GM21717 (cell line): ENCODE measurements around the gene EIPR1.
"Not testable (repeated sequence)": the region's sequence is repeated elsewhere in the genome, so short reads cannot be mapped to it uniquely, and the experiment has no call there.

Source experiments
- ATAC-seq: cut with Tn5 transposase; IDR thresholded peaks from one replicate; pipeline ENCODE4 v1.9.1; 2021; ENCODE audit warnings: mild to moderate bottlenecking, moderate library complexity; ENCODE audit not compliant: unreplicated experiment

EIPR1 gene

DNA sequence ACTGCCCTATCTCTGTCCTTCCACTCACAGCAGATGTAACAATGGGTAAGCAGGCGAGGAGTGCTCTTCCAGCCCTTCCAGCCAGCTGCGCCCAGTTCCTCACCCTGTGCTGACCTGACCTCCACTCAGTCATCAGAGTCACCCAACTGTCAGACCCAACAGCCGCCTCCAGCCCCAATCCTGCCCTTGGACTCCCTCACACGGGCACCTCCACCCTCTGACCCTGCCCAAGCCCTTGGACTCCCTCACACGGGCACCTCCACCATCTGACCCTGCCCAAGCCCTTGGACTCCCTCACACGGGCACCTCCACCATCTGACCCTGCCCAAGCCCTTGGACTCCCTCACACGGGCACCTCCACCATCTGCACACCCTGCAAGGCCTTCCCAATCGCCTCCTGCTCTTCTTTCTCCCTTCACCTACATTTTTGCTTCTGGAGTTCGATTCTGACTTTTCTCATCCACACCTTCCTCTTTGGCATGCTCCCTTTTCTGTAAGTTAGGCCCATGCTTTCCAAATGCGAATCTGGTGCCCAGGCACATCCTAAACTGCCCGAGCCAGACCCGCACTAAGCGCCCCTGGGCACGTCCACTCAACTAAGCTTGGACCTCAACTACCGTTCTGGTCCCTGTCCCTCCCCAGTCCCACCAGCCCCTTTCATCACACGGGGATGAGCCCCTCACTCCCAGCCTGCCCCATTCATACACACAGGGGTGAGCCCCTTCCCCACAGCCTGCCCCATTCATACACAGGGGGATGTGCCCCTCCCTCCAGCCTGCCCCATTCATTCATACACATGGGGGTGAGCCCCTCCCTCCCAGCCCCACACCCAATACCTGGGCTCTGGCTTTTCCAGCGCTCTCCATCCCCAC is 15.9 kb downstream of the EIPR1 start:
- no peak for ATAC-seq

DNA sequence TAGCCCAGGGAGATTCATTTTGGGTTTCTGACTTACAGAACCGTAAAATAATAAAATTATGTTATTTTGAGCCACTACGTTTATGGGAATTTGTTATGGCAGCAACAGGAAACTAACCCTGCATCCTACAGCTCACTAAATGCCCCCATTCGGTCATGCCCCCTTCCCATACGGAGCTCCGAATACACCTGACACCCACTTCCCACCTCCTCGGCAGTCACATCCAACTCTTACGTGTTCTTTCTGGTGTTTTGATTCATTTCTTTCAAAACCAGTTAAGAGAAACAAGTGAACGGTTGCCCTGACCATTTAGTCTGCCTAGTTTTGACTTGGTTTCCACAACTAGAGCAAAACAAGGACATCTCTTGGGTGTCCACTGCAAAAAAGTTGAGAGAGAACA is 19.7 kb downstream of the EIPR1 start:
- ATAC-seq: no peak

DNA sequence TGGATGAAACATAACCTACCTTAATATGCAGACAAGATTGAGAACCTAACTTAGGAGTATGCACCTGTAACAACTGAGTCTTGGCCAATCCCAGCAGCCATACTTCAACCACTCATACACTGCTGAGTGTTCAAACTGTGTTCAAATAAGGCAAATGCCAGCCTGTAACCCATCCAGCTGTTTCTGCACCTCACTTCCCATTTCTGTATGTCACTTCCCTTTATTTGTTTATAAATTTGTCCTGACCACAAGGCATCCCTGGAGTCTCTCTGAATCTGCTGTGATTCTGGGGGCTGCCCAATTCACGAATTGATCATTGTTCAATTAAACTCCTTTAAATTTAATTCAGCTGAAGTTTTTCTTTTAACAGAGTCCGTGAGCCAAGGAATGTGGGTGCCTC is 20.2 kb downstream of the EIPR1 start:
- not testable (repeated sequence) for ATAC-seq

DNA sequence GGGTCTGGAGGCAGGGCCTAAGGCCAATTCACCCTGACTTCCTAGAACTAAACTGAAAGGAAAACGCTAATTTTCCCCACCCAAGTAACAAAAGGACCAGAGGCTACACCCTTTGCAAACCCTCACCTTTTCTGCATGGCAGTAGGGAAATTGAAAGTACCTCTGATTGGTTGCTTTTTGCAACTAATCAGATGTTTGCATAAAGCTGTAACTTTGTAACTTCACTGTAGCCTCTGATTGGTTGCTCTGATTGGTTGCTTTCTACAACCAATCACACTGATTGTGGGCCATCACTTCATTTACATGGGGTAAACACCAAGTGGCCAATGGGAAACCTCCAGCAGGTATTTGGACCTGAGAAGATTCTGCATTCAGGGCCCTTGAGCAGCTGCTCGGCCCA is 20.8 kb downstream of the EIPR1 start:
- no peak for ATAC-seq

DNA sequence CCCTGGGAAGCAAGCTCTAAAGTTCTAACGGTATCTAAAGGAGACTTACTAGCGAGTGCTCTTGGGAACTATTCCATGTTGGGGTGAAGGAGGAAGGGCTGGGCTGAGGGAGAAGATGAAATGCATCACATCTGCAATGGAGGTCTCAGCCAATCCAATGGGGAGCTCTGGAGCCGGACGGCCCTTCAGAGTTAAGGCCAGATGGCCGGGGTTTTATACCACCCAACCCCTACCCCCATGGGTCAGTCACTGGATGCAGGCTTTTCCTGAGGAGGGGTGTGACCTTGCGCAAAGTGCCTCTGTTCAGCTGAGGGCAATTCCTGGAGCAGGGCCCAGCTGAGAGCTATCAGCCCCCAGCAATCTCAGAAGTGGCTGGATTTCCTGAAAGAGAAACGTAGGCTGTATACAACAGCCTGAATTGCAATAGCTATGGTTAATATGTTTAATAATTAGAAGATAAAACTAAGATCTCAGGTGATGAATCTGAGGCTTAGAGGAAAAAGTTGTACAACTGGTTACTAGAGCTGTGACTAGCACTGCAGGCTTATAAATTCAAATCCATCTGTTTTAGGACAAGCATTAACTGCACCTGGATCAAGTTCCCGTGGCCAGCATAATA is 21.6 kb downstream of the EIPR1 start:
- ATAC-seq: no peak

DNA sequence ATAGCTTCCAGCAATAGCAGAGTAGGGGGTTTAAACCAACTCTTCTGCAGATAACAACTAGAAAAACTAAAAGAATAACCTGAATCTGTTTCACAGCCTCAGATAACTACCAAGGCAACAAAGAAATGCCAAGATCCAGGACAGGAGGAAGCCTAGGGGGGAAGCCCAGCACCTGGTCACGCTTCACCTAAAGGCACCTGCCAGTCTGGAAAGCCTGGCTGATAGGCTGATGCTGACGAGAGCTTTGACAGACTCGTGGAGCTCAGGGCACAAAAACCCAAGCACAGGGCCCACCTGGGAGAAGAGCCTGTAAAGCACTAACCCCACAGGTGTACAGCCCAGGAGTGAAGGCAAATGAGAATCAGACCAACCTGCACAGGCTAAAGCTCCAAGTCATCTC is 22.6 kb downstream of the EIPR1 start:
- no peak for ATAC-seq

DNA sequence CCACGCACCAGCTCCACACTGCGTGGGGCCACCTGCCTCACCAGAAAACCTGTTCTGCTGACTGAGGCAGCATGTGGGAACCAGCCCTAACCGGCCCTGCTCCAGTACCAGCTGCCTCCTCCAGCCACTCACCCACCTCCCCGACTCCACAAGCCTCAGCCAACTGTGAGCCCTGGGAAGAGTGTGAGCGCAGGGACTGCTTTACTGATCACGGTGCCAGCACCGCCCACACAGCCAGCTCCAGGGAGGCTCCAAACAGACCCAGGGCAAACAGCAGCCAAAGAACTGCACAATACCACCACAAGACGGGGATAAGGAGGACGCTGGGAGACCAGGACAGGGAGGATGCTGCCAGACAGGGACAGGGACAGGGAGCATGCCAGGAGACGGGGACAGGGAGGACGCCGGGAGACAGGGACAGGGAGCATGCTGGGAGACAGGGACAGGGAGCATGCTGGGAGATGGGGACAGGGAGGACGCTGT is 28.4 kb downstream of the EIPR1 start:
- no peak for ATAC-seq

DNA sequence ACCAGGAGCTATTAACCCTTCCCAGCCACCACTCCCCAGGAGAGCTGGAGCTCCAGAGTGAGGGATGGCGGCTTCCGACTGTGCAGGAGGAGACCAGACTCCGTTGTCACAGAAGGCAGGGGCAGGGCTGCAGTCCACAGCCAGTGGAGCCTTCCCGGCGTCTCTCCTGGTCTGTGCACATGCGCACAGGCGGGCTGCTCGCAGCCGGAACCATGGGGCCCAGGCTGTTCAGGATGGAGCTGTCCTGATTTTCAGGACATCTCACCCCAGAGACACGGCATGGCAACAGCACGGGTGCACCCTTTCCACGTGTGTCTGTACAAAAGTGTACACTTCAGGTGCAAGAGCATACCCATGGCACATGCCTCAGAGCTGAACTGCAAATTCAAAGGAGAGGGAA is 28.9 kb downstream of the EIPR1 start:
- ATAC-seq: no peak

DNA sequence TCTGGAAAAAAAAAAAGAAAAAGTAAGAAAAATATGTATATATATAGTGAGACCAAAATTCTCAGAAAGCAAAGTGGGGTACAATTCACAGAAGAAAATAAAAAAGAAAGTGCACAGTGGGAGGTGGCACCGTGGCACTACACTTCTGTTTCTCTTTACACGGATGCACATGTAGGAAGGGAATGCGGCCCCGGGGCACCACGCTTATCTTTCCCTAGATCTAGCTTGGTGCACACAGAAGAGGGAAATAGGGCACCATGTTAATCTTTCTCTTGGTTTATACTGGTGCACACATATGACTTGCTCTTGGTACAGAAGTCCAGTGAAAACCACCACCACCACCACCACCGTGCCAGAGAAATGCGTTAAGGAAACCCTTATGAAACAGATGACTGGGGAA is 32.0 kb downstream of the EIPR1 start:
- ATAC-seq: no peak

DNA sequence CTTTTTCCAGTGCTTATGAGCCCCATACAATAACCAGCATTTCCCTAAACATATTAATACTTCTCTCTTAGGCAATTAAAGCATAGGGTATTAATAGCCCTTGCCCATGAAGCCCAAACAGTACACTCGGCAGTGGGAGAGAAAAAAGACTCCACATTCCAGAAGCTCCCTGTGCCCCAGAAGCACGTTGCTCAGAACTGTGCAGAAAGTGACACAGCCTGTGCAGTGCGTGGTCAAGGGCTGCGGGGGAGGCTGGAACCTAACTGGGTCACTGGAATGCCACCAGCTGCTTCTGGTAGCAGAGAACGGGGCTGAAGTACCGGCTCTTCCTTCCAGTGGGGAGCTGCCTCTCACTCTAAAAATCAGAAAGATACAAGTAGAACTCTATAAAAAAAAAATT is 32.7 kb downstream of the EIPR1 start:
- no peak for ATAC-seq

DNA sequence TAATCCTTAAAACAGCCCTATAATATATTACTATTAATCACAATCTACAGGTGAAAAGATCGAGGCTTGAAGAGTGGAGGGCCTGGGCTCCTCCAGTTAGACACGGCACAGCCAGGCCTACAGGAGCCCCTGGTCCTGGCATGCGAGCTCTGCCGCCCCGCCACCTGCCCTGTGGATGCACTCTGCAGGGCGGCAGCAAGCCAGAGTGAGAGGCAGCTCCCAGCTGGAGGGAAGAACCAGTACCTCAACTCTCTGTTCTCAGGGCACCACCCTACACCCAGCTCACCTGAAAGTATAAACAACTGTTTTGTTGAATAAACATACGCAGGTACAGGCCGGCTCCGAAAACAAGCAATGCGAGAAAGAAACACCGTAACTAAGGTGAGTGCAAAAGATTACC is 34.6 kb downstream of the EIPR1 start:
- no peak for ATAC-seq

DNA sequence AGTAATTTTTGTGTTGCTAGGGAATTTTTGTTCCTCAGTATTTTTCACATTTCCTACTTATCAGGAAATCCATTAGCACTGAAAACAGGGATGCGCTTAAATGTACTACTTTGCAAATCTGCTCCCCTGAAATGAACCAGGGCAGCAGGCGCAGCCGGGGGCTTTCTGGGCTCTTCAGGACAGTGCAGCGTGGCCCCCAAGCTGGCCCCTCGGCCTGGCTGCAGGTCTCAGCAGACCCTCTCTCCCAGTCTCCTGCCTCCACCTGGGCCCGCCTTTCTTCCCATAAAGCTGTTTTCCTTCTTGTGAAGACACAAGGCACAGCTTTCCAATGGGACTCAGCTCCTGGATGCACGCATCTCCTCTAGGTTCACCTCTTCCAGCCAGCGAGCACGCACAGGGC is 35.3 kb downstream of the EIPR1 start:
- ATAC-seq: no peak

DNA sequence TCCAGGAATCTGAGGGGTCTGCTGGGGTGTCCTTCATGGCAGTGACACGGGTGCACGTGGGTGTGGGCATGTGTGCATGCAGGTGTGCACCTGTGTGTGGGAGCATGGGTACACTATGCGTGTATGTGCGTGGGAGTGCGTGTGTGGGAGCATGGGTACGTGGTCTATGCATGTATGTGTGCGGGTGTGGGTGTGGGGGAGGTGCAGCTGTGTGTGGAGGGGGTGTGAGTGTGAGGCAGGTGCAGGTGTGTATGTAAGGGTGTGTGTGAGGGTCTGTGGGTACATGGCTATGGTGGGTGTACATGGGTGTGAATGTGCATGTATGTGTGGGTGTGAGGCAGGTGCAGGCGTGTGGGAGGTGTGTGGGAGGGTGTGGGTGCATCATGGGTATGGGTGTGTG is 36.3 kb downstream of the EIPR1 start:
- no peak for ATAC-seq

DNA sequence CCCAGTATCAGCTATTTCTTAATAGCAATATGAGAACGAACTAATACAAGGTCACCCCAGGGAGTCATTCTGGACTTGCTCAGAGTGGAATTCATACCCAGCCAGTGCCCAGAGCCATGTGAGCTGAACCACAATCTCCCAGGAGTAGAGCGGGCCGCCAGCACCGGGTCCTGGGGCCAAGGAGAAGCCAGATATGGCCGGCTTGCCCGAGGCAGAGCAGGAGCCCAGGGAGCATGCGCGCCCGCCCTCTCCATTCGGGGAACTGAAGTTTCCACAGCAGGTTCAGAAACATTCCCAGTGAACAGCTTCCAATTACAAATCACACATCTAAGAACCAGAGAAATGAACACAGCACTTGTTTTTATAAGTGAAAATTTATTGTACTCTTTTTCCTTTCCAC is 37.5 kb downstream of the EIPR1 start:
- no peak for ATAC-seq

DNA sequence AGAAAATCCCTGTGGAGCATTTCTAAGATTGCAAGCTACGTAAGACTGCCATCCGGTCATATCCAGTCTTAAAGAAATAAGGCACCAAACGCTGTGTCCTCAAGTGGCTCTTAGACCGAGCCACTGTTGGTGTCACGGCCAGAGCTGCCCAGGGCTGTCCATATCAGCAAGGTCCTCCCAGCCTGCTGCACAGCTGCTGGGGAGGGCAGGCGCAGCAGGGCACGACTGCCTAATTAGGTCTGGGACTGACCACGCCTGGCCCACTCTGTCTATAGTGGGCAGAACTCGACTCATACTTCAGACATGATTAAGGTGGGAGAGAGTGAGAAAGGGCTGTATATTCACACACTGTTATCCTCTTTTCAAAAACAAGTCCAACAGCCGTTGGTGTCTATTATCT is 39.3 kb downstream of the EIPR1 start:
- ATAC-seq: no peak

DNA sequence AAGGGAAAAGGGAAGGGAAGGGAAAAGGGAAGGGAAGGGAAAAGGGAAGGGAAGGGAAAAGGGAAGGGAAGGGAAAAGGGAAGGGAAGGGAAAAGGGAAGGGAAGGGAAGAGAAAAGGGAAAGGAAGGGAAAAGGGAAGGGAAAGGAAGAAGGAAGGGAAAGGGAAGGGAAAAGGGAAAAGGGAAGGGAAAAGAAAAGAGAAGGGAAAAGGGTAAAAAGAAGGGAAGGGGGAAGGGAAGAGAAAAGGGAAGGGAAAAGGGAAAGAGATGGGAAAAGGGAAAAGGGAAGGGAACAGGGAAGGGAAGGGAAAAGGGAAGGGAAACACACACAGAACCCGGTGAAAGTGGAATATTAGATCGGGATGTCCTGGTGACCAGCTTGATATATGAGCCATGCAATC is 40.8 kb downstream of the EIPR1 start:
- ATAC-seq: no peak

DNA sequence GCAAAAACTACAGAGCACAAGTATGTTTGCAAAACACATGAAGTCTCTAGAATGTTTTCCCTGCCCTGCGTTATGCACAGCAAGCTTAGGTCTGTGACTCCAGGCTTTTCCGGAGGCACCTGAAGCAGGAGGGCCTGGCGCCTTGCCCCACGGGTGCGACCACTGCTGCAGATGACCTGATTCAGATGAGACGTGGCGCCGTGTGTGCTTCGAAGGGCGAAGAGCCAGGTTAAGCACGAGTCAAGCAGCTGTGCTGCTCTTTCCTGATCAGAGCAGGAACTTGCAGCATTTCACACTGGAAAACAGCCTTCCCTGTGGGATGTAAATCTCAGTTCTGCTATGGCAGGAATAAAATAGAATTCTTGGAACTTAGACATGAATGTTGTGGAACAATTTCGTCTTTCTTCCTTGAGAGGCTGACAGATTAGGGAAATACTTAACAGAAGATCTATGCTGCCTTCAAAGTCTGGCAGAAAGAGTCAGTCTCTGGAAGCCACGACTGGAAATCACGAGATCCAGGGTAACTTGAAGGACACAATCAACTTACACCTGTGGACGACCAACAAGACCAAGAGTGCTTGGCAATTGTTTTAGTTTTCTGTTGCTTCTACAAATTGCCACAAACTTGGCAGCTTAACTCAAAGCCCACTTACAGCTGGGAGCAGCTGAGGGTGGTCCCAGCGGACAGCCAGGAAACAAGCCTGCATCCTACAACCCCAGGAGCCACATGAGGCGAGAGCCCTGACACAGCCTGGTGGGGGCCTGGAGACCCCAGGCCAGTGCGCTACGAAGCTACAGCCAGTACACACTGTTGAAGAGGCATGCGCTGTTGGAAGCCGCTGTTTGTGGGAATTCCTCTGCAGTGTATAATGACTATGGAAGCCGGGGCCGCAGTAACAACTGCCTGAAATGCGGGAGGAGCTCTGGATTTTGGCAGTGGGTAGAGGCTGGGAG is 42.9 kb downstream of the EIPR1 start:
- ATAC-seq: no peak

DNA sequence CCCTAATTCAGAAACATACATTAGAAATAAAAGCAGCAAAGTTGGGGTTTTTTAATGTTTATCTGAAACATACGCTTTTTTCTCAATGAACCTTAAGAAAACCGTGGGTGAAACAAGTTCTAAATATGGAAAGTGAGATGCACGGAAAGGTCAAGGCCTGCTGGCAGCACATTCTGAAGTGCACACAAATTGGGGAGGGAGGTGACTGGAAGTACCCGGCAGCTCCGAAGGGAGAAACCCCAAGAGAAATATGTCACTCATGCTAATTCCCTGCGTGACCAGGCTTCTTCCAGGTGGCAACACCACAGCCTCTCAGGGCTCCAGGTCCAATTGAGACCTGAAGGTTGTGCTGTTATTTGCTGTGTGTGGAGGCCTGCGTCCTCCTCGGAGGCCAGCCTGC is 45.5 kb downstream of the EIPR1 start:
- no peak for ATAC-seq

DNA sequence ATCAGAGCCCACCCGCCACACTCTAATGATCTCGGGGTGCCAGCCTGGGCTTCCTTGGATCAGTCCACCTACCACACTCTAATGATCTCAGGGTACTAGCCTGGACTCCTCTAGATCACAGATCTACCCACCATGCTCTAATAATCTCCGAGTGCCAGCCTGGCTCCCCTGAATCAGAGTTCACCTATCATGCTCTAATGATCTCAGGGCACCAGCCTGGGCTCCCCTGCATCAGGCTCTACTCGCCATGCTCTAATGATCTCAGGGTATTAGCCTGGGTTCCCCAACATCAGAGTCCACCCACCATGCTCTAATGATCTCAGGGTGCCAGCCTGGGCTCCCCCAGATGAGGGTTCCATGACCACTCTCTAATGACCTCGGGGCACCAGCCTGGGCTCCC is 48.1 kb downstream of the EIPR1 start:
- ATAC-seq: no peak

DNA sequence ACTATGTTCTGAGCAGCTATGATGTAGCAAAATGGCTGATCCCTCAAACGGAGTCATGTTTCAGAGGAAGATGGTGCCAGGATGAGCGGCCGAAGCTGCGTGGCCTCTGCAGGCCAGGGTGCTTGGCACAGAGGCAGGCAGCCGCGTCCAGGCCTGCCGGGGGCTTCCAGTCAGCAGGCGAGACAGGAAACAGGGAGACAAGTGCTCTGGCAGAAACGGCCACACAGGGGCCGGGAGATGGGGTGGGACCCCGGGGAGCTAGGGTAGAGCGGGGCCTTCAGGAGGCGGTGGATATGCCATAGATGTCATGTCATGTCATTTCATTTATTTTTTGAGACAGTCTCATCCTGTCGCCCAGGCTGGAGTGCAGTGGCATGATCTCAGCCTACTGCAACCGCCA is 50.7 kb downstream of the EIPR1 start:
- no peak for ATAC-seq

DNA sequence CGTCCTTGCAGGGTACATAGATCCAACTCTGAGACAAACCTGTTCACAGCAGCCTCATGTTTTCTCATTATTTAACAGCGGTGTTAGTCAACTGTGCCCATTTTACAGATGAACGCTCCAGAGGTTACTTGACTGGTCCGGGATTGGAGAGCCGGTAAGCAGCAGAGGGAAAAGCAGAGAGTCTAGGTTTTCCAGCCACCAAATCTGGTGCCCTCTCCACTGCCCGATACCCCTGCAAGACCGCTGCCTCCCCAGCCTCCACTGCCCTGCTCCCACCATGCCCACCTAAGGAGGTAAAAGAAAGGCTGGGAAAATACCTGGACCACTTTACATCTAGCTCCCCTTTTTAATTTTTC is 51.5 kb downstream of the EIPR1 start:
- no peak for ATAC-seq
